ENCODE measurements around the gene RMND5A.

Gene RMND5A

GRCh38 chr2:86818957-86819356 is 98.9 kb downstream of the RMND5A start:
- H3K4me3 ChIP-seq (ENCODE audit: low read depth, low read length), result no peak overlapping the region
- no peak for DNase-seq (ENCODE audit: low read depth)

GRCh38 chr2:86821306-86821705 is 101.2 kb downstream of the RMND5A start:
- no peak overlapping the region for H3K4me3 ChIP-seq (ENCODE audit: low read depth, low read length)
- no peak for DNase-seq (ENCODE audit: low read depth)

GRCh38 chr2:86821842-86822241 is 101.8 kb downstream of the RMND5A start:
- DNase-seq (ENCODE audit: low read depth), result no peak
- no peak overlapping the region for H3K4me3 ChIP-seq (ENCODE audit: low read depth, low read length)

- H3K4me3 ChIP-seq (ENCODE audit: low read depth, low read length), result no peak overlapping the region
- no peak for DNase-seq (ENCODE audit: low read depth)
Measured at GRCh38 chr2:86822668-86823345, 102.7 kb downstream of the RMND5A start.

- DNase-seq (ENCODE audit: low read depth), result no peak
- H3K4me3 ChIP-seq (ENCODE audit: low read depth, low read length), result no peak overlapping the region
Measured at GRCh38 chr2:86825036-86825692, 105.1 kb downstream of the RMND5A start.

DNA sequence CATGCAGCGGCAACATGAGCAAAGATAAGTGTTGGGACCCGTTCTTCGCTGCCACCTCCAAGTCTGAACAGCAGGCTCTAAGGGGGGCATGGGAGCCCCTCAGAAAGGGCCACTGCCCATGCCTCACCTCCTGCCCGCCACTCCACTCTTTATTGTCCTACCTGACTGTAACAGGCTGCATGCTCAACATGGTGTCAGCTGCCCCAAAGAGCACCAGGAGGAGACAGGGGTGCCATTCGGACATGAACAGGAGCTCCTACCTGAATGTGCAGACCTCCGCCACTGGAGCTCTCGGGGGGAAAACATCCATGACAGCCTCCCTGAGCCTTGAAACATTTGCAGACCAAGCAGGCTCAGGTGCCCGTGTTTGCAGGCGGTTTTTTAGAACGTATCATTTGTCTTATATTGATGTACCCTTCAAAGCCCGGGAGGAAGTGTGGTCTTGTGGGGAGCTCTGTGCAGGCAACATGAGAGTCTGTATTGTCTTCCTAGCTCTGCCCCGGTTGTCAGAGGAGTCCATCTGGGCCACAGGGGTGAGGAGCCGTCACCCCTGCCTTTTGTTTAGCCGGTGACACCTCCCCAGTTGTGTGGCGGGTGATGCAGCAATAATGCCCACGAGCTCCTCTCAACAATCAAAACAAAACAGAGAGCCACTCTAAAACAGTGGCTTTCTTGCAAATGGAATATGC is 105.7 kb downstream of the RMND5A start:
- no peak for DNase-seq (ENCODE audit: low read depth)
- H3K4me3 ChIP-seq (ENCODE audit: low read depth, low read length), result no peak overlapping the region

- DNase-seq (ENCODE audit: low read depth), result no peak
Measured at GRCh38 chr2:86826951-86827350, 106.9 kb downstream of the RMND5A start.

More at GRCh38 chr2:86826951-86827350, 106.9 kb downstream of the RMND5A start:
- no peak overlapping the region for H3K4me3 ChIP-seq (ENCODE audit: low read depth, low read length)
